WTC11 (cell line): ENCODE measurements around the gene COX6B2.

Experiments
- CBFB ChIP-seq: sonication (generic); formaldehyde crosslinking; IDR thresholded peaks from 2 replicates; pipeline ENCODE4 v1.8.1; 2022; ENCODE audit warnings: mild to moderate bottlenecking, low read depth, missing genetic modification reagents
- CTCF ChIP-seq: fragments of 200-600 bp; IDR thresholded peaks from 2 replicates; pipeline ENCODE4 v1.8.0; 2022; ENCODE audit warnings: antibody characterized with exemption
- ESRRA ChIP-seq: sonication (generic); formaldehyde crosslinking; IDR thresholded peaks from 2 replicates; pipeline ENCODE4 v1.8.1; 2022; ENCODE audit warnings: mild to moderate bottlenecking, missing genetic modification reagents, borderline replicate concordance
- FOXJ3 ChIP-seq: sonication (generic); formaldehyde crosslinking; IDR thresholded peaks from 2 replicates; pipeline ENCODE4 v1.9.0; 2021; ENCODE audit warnings: missing genetic modification reagents, mild to moderate bottlenecking, borderline replicate concordance
- NFYB ChIP-seq: sonication (generic); formaldehyde crosslinking; conservative IDR thresholded peaks from 2 replicates; pipeline ENCODE4 v1.8.0; 2022; ENCODE audit warnings: low read depth, missing genetic modification reagents

GRCh38 chr19:55350620-55351315, 3.8 kb downstream of the COX6B2 start:
- TF ChIP-seq CBFB (CRISPR knock-in tag) (no peak), ESRRA (no peak), FOXJ3 (CRISPR knock-in tag) (no peak), NFYB (no peak), CTCF (no peak)
